ENCODE measurements around the gene SFTA2.

DNA sequence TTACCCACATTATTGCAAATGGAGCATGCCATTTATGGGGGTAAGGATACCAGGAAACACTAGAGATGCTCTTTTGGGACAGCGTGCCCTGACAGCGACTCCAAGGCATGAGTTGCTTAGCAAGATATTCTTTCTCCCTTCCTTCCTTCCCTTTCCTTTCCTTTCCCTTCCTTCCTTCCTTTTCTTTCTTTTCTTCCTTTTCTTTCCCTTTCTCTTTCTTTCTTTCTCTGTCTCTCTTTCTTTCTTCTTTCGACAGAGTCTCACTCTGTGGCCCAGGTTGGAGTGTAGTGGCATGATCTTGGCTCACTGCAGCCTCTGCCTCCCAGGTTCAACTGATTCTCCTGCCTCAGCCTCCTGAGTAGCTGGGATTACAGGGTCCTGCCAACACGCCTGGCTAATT is 12.1 kb upstream of the SFTA2 start:
- TF ChIP-seq CTCF (IDR thresholded peaks at IDR 0.05 in 2 of 3, conservative IDR thresholded peaks at IDR 0.05 in 1 of 3; ENCODE audit: control insufficient read depth in 2 of 3, extremely low read depth in 1 of 3, insufficient read depth in 1 of 3, low read depth in 3 of 3, low read length in 3 of 3) (no peak), RFX5 (IDR thresholded peaks at IDR 0.05; ENCODE audit: low read depth, low read length) (no peak), MAX (IDR thresholded peaks at IDR 0.05; ENCODE audit: low read depth, low read length) (no peak), ZZZ3 (IDR thresholded peaks at IDR 0.05; ENCODE audit: control insufficient read depth, insufficient read length, low read depth) (no peak), POLR2A (IDR thresholded peaks at IDR 0.05; ENCODE audit: low read depth, low read length) (no peak), EZH2 (IDR thresholded peaks at IDR 0.05; ENCODE audit: borderline replicate concordance, control insufficient read depth, low read depth, low read length) (no peak), BACH1 (IDR thresholded peaks at IDR 0.05; ENCODE audit: borderline replicate concordance) (no peak), POLR2AphosphoS5 (IDR thresholded peaks at IDR 0.05; ENCODE audit: low read length) (no peak)
- TF ChIP-seq, protein P1, sequence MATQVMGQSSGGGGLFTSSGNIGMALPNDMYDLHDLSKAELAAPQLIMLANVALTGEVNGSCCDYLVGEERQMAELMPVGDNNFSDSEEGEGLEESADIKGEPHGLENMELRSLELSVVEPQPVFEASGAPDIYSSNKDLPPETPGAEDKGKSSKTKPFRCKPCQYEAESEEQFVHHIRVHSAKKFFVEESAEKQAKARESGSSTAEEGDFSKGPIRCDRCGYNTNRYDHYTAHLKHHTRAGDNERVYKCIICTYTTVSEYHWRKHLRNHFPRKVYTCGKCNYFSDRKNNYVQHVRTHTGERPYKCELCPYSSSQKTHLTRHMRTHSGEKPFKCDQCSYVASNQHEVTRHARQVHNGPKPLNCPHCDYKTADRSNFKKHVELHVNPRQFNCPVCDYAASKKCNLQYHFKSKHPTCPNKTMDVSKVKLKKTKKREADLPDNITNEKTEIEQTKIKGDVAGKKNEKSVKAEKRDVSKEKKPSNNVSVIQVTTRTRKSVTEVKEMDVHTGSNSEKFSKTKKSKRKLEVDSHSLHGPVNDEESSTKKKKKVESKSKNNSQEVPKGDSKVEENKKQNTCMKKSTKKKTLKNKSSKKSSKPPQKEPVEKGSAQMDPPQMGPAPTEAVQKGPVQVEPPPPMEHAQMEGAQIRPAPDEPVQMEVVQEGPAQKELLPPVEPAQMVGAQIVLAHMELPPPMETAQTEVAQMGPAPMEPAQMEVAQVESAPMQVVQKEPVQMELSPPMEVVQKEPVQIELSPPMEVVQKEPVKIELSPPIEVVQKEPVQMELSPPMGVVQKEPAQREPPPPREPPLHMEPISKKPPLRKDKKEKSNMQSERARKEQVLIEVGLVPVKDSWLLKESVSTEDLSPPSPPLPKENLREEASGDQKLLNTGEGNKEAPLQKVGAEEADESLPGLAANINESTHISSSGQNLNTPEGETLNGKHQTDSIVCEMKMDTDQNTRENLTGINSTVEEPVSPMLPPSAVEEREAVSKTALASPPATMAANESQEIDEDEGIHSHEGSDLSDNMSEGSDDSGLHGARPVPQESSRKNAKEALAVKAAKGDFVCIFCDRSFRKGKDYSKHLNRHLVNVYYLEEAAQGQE (IDR thresholded peaks at IDR 0.05; ENCODE audit: low read depth, low read length): no peak
- TF ChIP-seq, protein P2, sequence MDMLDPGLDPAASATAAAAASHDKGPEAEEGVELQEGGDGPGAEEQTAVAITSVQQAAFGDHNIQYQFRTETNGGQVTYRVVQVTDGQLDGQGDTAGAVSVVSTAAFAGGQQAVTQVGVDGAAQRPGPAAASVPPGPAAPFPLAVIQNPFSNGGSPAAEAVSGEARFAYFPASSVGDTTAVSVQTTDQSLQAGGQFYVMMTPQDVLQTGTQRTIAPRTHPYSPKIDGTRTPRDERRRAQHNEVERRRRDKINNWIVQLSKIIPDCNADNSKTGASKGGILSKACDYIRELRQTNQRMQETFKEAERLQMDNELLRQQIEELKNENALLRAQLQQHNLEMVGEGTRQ (IDR thresholded peaks at IDR 0.05; ENCODE audit: borderline replicate concordance, low read depth, low read length): no peak
